NCI-H510A treated with DMSO at 0.1 percent for 48 hours (cell line): Measurements from ENCODE around the gene C20orf202.
"Not testable (repeated sequence)": the region's sequence is repeated elsewhere in the genome, so short reads cannot be mapped to it uniquely, and the experiment has no call there.

Source experiments
- DNase-seq: peaks from one replicate; lab custom pipeline; 2025; lab: John Stamatoyannopoulos, UW

C20orf202 gene

GRCh38 chr20:1247689-1248088, 44.4 kb downstream of the C20orf202 start:
- no peak for DNase-seq

GRCh38 chr20:1250282-1250681, 47.0 kb downstream of the C20orf202 start:
- DNase-seq: not testable (repeated sequence)

GRCh38 chr20:1252416-1252815, 49.2 kb downstream of the C20orf202 start:
- no peak for DNase-seq

GRCh38 chr20:1254254-1254653, 51.0 kb downstream of the C20orf202 start:
- no peak for DNase-seq

- DNase-seq: no peak
Observed at GRCh38 chr20:1255675-1256074, 52.4 kb downstream of the C20orf202 start.
